Body of pancreas (tissue), 4 donors: ENCODE results near the gene RIC1. TPM values are rescaled to one million over a fixed set of nuclear protein-coding genes. Genes with fewer than 3 reads are reported as not detected.

Source experiments
- ATAC-seq: fragments of 150-250 bp; one replicate; pipeline ENCODE4 v1.9.1; 2016
- DNase-seq, 4 donors: peaks; one replicate each; pipeline ENCODE4 v3.0.0-alpha.2; 2019
- H3K27ac ChIP-seq, 4 donors: fragments of 200-600 bp; sonication (generic); 1 replicate in 3 of 4; 2 replicates in 1 of 4; pipeline versions ENCODE4 v1.5.1 to v1.6.1; 2016 to 2019; ENCODE audit warnings: mild to moderate bottlenecking in 1 of 4, mixed read lengths in 1 of 4, moderate library complexity in 1 of 4
- H3K27me3 ChIP-seq, 2 donors: fragments of 200-600 bp; sonication (generic); one replicate each; pipeline ENCODE4 v1.6.0; 2016; ENCODE audit warnings: mild to moderate bottlenecking in 1 of 2
- H3K36me3 ChIP-seq, 2 donors: fragments of 200-600 bp; sonication (generic); replicated peaks in 1 of 2; 2 replicates each; pipeline ENCODE4 v1.5.1; 2016; ENCODE audit warnings: low read depth in 2 of 2; ENCODE audit not compliant: insufficient read depth in 1 of 2
- H3K4me1 ChIP-seq: fragments of 200-600 bp; sonication (generic); one replicate; pipeline ENCODE4 v1.6.0; 2016
- H3K4me3 ChIP-seq, 2 donors: fragments of 200-600 bp; sonication (generic); 1 replicate in 1 of 2; 2 replicates in 1 of 2; pipeline ENCODE4 v1.5.1; 2016 to 2019
- H3K9me3 ChIP-seq, 3 donors: fragments of 200-600 bp; sonication (generic); 1 replicate in 2 of 3; 2 replicates in 1 of 3; pipeline ENCODE4 v1.5.1; 2016
- CTCF ChIP-seq, 7 experiments: fragments of 450-650 bp in 4 of 7; fragments of 200-600 bp in 3 of 7; sonication (generic) in 3 of 7; IDR thresholded peaks; one replicate each; pipeline ENCODE4 v1.5.1; 2016 to 2019; ENCODE audit warnings: antibody characterized with exemption in 7 of 7
- POLR2A ChIP-seq, 3 donors: fragments of 450-650 bp; IDR thresholded peaks; one replicate each; pipeline ENCODE4 v1.6.1; 2016; ENCODE audit warnings: antibody characterized with exemption in 3 of 3, mild to moderate bottlenecking in 2 of 3
- WGBS, 2 donors: methylation state at CpG; one replicate each; pipeline ENCODE4 v1.1.5; 2017; 5-methylcytosine and 5-hydroxymethylcytosine counted together
- intact Hi-C: fragments of 100-400 bp; cut with DNase I; formaldehyde crosslinking; loops from one replicate; pipeline ENCODE4 v1.15.1; 2023
- total RNA-seq, 2 donors: library from RNA; depleted of rRNA; stranded (reverse); fragments of >200 nt; gene quantifications; one replicate each; pipeline ENCODE4 v1.1.0, GENCODE V29; 2016

RIC1 gene
- total RNA-seq, 2 donors from 2014 or later: 22.4 to 23.1 TPM

- no peaks in the 10 kb centered on the region for H3K9me3 ChIP-seq
- no peaks in the 10 kb centered on the region for H3K36me3 ChIP-seq
- intact Hi-C loops: no loop called here
- TF ChIP-seq POLR2A (IDR thresholded peaks at IDR 0.05): no peak
- no peak for TF ChIP-seq CTCF (IDR thresholded peaks at IDR 0.05)
- H3K27ac ChIP-seq: no peak overlapping the region
- H3K4me3 ChIP-seq: no peak overlapping the region
- ATAC-seq (no peak), DNase-seq (no peak)
- peaks cover 4% of the 10 kb centered on the region for H3K4me1 ChIP-seq
- no peaks in the 10 kb centered on the region for H3K27me3 ChIP-seq
- 82 to 84% methylated on average over 7 of the region's 7 CpGs for WGBS, 2 donors
These were observed 70.1 kb downstream of the RIC1 start for GRCh38 chr9:5698810-5699556.

- no peak overlapping the region for H3K4me3 ChIP-seq
- intact Hi-C loops: no loop called here
- no peaks in the 10 kb centered on the region for H3K36me3 ChIP-seq
- ATAC-seq (no peak), DNase-seq (no peak)
- no peaks in the 10 kb centered on the region for H3K4me1 ChIP-seq
- no peak overlapping the region for H3K27ac ChIP-seq
- H3K9me3 ChIP-seq: peaks cover 0 to 14% (median 0%) of the 10 kb centered on the region in 3 donors
- TF ChIP-seq POLR2A (IDR thresholded peaks at IDR 0.05) (no peak), CTCF (IDR thresholded peaks at IDR 0.05) (no peak)
- H3K27me3 ChIP-seq: no peaks in the 10 kb centered on the region
- WGBS, 2 donors: 78 to 82% methylated on average over 1 of the region's 1 CpG
These were observed 79.5 kb downstream of the RIC1 start for GRCh38 chr9:5708414-5708813.

- intact Hi-C loops: no loop called here
- no peak for TF ChIP-seq CTCF (IDR thresholded peaks at IDR 0.05)
- no peak for TF ChIP-seq POLR2A (IDR thresholded peaks at IDR 0.05)
- Histone ChIP-seq H3K36me3 (no peaks in the 10 kb centered on the region), H3K27me3 (no peaks in the 10 kb centered on the region), H3K9me3 (peaks cover 0 to 11% (median 0%) of the 10 kb centered on the region in 3 donors), H3K4me1 (no peaks in the 10 kb centered on the region), H3K27ac (no peak overlapping the region), H3K4me3 (no peak overlapping the region)
- DNase-seq (no peak), ATAC-seq (no peak)
- 30 to 42% methylated on average over 4 of the region's 4 CpGs for WGBS, 2 donors
These were observed 83.9 kb downstream of the RIC1 start for GRCh38 chr9:5712651-5713390.

- Histone ChIP-seq H3K9me3 (no peaks in the 10 kb centered on the region), H3K27ac (no peak overlapping the region), H3K4me3 (no peak overlapping the region), H3K27me3 (no peaks in the 10 kb centered on the region), H3K4me1 (no peaks in the 10 kb centered on the region), H3K36me3 (no peaks in the 10 kb centered on the region)
- TF ChIP-seq POLR2A (IDR thresholded peaks at IDR 0.05) (no peak), CTCF (IDR thresholded peaks at IDR 0.05) (peak in 6 of 7 experiments; percentile 17 to 43 (median 36))
- intact Hi-C loops: no loop called here
- peak; percentile 45 for ATAC-seq
- WGBS, 2 donors: 46 to 61% methylated on average over 4 of the region's 4 CpGs
- DNase-seq: no peak
These were observed 85.8 kb downstream of the RIC1 start for GRCh38 chr9:5714501-5715401.
